K562 (cell line): ENCODE results near the gene DHX32. TPM values are rescaled to one million over a fixed set of nuclear protein-coding genes. Genes with fewer than 3 reads are reported as not detected.

Experiments used
- ATAC-seq: fragments of 200-7000 bp; cut with Tn5 transposase; 3 replicates; pipeline ENCODE4 v1.9.1; 2020; ENCODE audit warnings: moderate library complexity
- BruUV-seq: library from RNA; stranded (reverse); fragments of 400-500 nt; replicated peaks from 2 replicates; lab custom pipeline; 2021; lab: Mats Ljungman, UMichigan
- CTCF ChIA-PET: fragments of 300-600 bp; formaldehyde crosslinking; extraction: SDS; loops from one replicate; lab custom pipeline; 2021; ENCODE audit warnings: low intra/inter-chr PET ratio; lab: Yijun Ruan, JAX
- POLR2A ChIA-PET: fragments of 300-600, 350-650 bp; sonication (Branson Sonifier 250); formaldehyde crosslinking; extraction: SDS; loops from one replicate; lab custom pipeline; 2021; ENCODE audit warnings: antibody characterized with exemption, inconsistent platforms; lab: Yijun Ruan, JAX
- DNase-seq, 4 experiments: peaks; one replicate each; pipeline versions ENCODE4 v3.0.0 to v3.0.0-alpha.2; 2011 to 2018; ENCODE audit warnings: low spot score in 3 of 4, mixed read lengths in 3 of 4; ENCODE audit errors: extremely low read depth in 1 of 4
- FAIRE-seq: peaks from 2 replicates; lab custom pipeline; 2011; peaks lifted over from hg19 to GRCh38; lab: Jason Lieb, UNC
- H2AFZ ChIP-seq: 2 replicates; pipeline ENCODE4 v1.6.0; 2011; ENCODE audit warnings: low read depth, low read length, control low read depth, inconsistent platforms
- H3K27ac ChIP-seq: fragments of 200-600 bp; 3 replicates; pipeline ENCODE4 v1.8.0; 2011; ENCODE audit warnings: low read depth, mild to moderate bottlenecking, control low read depth, inconsistent platforms, low read length, moderate library complexity, mixed read lengths; ENCODE audit errors: extremely low read depth
- H3K27me3 ChIP-seq, 2 experiments: fragments of 300-600 bp in 1 of 2; 2 replicates in 1 of 2; 3 replicates in 1 of 2; pipeline versions ENCODE4 v1.6.0 to v1.8.0; 2011; ENCODE audit warnings: inconsistent platforms in 2 of 2, low read length in 2 of 2, mild to moderate bottlenecking in 1 of 2, mixed read lengths in 1 of 2, moderate library complexity in 1 of 2; ENCODE audit not compliant: control insufficient read depth in 2 of 2, insufficient read depth in 2 of 2
- H3K36me3 ChIP-seq: fragments of 300-600 bp; 3 replicates; pipeline ENCODE4 v1.8.0; 2011; ENCODE audit warnings: mild to moderate bottlenecking, low read length, inconsistent platforms; ENCODE audit not compliant: control insufficient read depth, insufficient read depth
- H3K4me1 ChIP-seq, 2 experiments: fragments of 200-600 bp in 1 of 2; replicated peaks in 1 of 2; 2 replicates in 1 of 2; 3 replicates in 1 of 2; pipeline versions ENCODE4 v1.5.1 to v1.8.0; 2011; ENCODE audit warnings: inconsistent platforms in 2 of 2, low read length in 2 of 2, mild to moderate bottlenecking in 1 of 2, mixed read lengths in 1 of 2, moderate library complexity in 1 of 2; ENCODE audit not compliant: control insufficient read depth in 2 of 2, insufficient read depth in 2 of 2
- H3K4me2 ChIP-seq: 2 replicates; pipeline ENCODE4 v1.6.1; 2011; ENCODE audit warnings: low read length, control low read depth, inconsistent platforms, mixed read lengths; ENCODE audit not compliant: insufficient read depth
- H3K4me3 ChIP-seq: fragments of 200-600 bp; sonication (generic), shearing (Covaris generic); 2 replicates; pipeline ENCODE4 v1.5.1; 2016; ENCODE audit warnings: control low read depth, inconsistent platforms
- H3K79me2 ChIP-seq: fragments of 200-600 bp; 3 replicates; pipeline ENCODE4 v1.8.0; 2011; ENCODE audit warnings: low read length, inconsistent platforms; ENCODE audit not compliant: control insufficient read depth, insufficient read depth
- H3K9ac ChIP-seq, 2 experiments: 2 replicates each; pipeline versions ENCODE4 v1.6.0 to v1.6.1; 2011; ENCODE audit warnings: low read depth in 2 of 2, low read length in 2 of 2, control low read depth in 1 of 2, inconsistent platforms in 1 of 2, mild to moderate bottlenecking in 1 of 2, mixed read lengths in 1 of 2; ENCODE audit not compliant: insufficient read depth in 1 of 2
- H3K9me1 ChIP-seq: one replicate; pipeline ENCODE4 v1.6.0; 2011; ENCODE audit warnings: inconsistent platforms, mild to moderate bottlenecking, low read length, moderate library complexity; ENCODE audit not compliant: control insufficient read depth, insufficient read depth
- H3K9me3 ChIP-seq: replicated peaks from 2 replicates; pipeline ENCODE4 v1.5.1; 2011; ENCODE audit warnings: low read depth, low read length, inconsistent platforms; ENCODE audit not compliant: control insufficient read depth, insufficient read depth
- H4K20me1 ChIP-seq: replicated peaks from 2 replicates; pipeline ENCODE4 v1.6.1; 2011; ENCODE audit warnings: low read length, inconsistent platforms, mixed read lengths; ENCODE audit not compliant: control insufficient read depth, insufficient read depth
- NFIC ChIP-seq: fragments of 450-650 bp; IDR thresholded peaks from 2 replicates; pipeline ENCODE4 v1.6.1; 2017; ENCODE audit warnings: mild to moderate bottlenecking, inconsistent platforms
- NFIX ChIP-seq: fragments of 250-450 bp; sonication (Bioruptor Pico); IDR thresholded peaks from 2 replicates; pipeline ENCODE4 v1.4.0; 2020; ENCODE audit warnings: low read depth, mild to moderate bottlenecking, moderate library complexity
- SIN3B ChIP-seq: fragments of 450-650 bp; IDR thresholded peaks from 2 replicates; pipeline ENCODE4 v1.6.1; 2017; ENCODE audit warnings: low read depth, mild to moderate bottlenecking, moderate library complexity
- WGBS: fragments of 100-300 bp; shearing (Covaris generic); methylation state at CpG from one replicate; pipeline ENCODE4 v1.1.6; 2016; ENCODE audit warnings: low coverage, mixed read lengths; ENCODE audit not compliant: insufficient coverage; ENCODE audit errors: missing lambda C conversion rate; 5-methylcytosine and 5-hydroxymethylcytosine counted together
- in situ Hi-C: fragments of 300-500 bp; cut with MboI; formaldehyde crosslinking; loops from 4 replicates; pipeline ENCODE4 v1.15.0; 2018; ENCODE audit warnings: inconsistent platforms, mixed read lengths
- intact Hi-C: fragments of 100-400 bp; cut with micrococcal nuclease; formaldehyde crosslinking; loops from 2 replicates; pipeline ENCODE4 v1.14.2; 2022
- polyA plus RNA-seq, 8 experiments: library from polyadenylated mRNA; depleted of rRNA in 4 of 8; stranded (reverse) in 5 of 8; unstranded in 3 of 8; fragments of >200 nt; fragmentation: Nextera tagmentation in 2 of 8; fragmentation: Illumina TruSeq in 1 of 8; extraction: Ambion mirVana in 2 of 8; extraction: Trizol in 1 of 8; gene quantifications; 2 replicates each; pipeline versions ENCODE4 v1.2.1 to v1.2.3, GENCODE V29; 2011 to 2014; ENCODE audit warnings: inconsistent platforms in 1 of 8, missing spikeins in 1 of 8
- total RNA-seq, 7 experiments: library from RNA; depleted of rRNA in 6 of 7; stranded (reverse); fragments of >200 nt in 6 of 7; fragmentation: Illumina TruSeq in 2 of 7; extraction: Trizol in 2 of 7; gene quantifications; 2 replicates each; pipeline versions ENCODE4 v1.2.1 to v1.2.3, GENCODE V29; 2011 to 2021; ENCODE audit warnings: low replicate concordance in 1 of 7
- TF ChIP-seq, protein P1 (sequence below): sonication (generic); formaldehyde crosslinking; IDR thresholded peaks from 2 replicates; pipeline ENCODE4 v1.8.0; 2022; ENCODE audit warnings: missing genetic modification reagents, mild to moderate bottlenecking, moderate library complexity, borderline replicate concordance
- TF ChIP-seq, protein P2 (sequence below): fragments of 250-450 bp; sonication (Bioruptor Pico); IDR thresholded peaks from 2 replicates; pipeline ENCODE4 v1.4.0; 2020; ENCODE audit warnings: mild to moderate bottlenecking

Gene DHX32
- total and polyA plus RNA-seq, 9 of the 15 experiments (the other 6 are each of a cell fraction or from before 2014, with no cell fraction given), result 5.8 to 23.5 (median 17.5) TPM

DNA sequence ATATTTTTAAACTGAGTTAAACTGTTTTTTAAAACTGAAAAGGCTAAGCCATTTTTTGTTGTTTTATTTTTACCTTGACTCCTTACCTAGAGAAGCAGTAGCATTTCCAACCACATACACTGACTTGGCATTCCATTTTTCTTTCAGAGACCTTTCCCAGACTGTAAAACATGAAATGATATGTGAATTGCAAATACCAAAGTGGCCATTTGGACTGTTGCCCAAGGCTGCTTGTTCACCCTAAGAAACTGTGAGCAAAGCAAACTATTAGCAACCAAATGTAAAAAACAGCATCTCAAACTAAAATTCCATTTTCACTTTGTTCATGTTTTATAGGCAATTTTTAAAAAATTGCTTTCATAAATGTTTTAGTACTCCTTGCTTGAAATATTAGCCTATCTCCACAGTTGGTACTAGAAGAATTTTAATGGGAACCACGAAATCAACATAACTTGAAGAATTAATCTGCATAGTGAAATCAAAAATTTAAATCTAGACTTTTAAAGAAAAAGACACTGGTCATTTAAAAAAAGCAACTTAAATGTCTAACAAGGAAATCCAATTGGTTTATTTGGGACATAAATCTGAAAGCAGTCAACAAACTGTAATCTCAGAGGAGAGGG, 68.9 kb downstream of the DHX32 start:
- H3K27ac ChIP-seq, result no peak overlapping the region
- no peak overlapping the region for H3K4me2 ChIP-seq
- H2AFZ ChIP-seq, result no peak overlapping the region
- H3K9me1 ChIP-seq, result no peaks in the 10 kb centered on the region
- ATAC-seq (no peak), FAIRE-seq (peak; percentile 59), DNase-seq (no peak)
- no TSS peak for BruUV-seq
- H3K79me2 ChIP-seq, result peaks cover 38% of the 10 kb centered on the region
- H3K4me1 ChIP-seq, result peaks cover 0 to 27% of the 10 kb centered on the region in 2 experiments; a peak in 4 of 5 replicates
- in situ Hi-C loops (no loop called here), intact Hi-C loops (no loop called here)
- WGBS, result 57% methylated on average over 1 of the region's 1 CpG
- ChIA-PET CTCF (no interaction called here), POLR2A (no interaction called here)
- H4K20me1 ChIP-seq, result no peaks in the 10 kb centered on the region
- H3K9ac ChIP-seq, result no peak overlapping the region
- no peak overlapping the region for H3K4me3 ChIP-seq
- TF ChIP-seq, protein P1, sequence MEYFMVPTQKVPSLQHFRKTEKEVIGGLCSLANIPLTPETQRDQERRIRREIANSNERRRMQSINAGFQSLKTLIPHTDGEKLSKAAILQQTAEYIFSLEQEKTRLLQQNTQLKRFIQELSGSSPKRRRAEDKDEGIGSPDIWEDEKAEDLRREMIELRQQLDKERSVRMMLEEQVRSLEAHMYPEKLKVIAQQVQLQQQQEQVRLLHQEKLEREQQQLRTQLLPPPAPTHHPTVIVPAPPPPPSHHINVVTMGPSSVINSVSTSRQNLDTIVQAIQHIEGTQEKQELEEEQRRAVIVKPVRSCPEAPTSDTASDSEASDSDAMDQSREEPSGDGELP (CRISPR knock-in tag), result no peak
- TF ChIP-seq, protein P2, sequence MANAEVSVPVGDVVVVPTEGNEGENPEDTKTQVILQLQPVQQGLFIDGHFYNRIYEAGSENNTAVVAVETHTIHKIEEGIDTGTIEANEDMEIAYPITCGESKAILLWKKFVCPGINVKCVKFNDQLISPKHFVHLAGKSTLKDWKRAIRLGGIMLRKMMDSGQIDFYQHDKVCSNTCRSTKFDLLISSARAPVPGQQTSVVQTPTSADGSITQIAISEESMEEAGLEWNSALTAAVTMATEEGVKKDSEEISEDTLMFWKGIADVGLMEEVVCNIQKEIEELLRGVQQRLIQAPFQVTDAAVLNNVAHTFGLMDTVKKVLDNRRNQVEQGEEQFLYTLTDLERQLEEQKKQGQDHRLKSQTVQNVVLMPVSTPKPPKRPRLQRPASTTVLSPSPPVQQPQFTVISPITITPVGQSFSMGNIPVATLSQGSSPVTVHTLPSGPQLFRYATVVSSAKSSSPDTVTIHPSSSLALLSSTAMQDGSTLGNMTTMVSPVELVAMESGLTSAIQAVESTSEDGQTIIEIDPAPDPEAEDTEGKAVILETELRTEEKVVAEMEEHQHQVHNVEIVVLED (CRISPR knock-in tag), result no peak
- no peak for TF ChIP-seq SIN3B
- no peak for TF ChIP-seq NFIX (CRISPR knock-in tag)
- TF ChIP-seq NFIC, result 0 out of 2 replicates have a peak, but pooled peaks have one; percentile 7
- no peaks in the 10 kb centered on the region for H3K27me3 ChIP-seq
- peaks cover 41% of the 10 kb centered on the region for H3K36me3 ChIP-seq
- H3K9me3 ChIP-seq, result no peaks in the 10 kb centered on the region
